ENCODE data around the gene PIGS. TPM values are rescaled to one million over a fixed set of nuclear protein-coding genes. Genes with fewer than 3 reads are reported as not detected.

Gene PIGS
- total RNA-seq, 1 donor = 26.9 TPM

- TF ChIP-seq, protein P1, sequence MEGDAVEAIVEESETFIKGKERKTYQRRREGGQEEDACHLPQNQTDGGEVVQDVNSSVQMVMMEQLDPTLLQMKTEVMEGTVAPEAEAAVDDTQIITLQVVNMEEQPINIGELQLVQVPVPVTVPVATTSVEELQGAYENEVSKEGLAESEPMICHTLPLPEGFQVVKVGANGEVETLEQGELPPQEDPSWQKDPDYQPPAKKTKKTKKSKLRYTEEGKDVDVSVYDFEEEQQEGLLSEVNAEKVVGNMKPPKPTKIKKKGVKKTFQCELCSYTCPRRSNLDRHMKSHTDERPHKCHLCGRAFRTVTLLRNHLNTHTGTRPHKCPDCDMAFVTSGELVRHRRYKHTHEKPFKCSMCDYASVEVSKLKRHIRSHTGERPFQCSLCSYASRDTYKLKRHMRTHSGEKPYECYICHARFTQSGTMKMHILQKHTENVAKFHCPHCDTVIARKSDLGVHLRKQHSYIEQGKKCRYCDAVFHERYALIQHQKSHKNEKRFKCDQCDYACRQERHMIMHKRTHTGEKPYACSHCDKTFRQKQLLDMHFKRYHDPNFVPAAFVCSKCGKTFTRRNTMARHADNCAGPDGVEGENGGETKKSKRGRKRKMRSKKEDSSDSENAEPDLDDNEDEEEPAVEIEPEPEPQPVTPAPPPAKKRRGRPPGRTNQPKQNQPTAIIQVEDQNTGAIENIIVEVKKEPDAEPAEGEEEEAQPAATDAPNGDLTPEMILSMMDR (IDR thresholded peaks at IDR 0.05; ENCODE audit: insufficient read depth, low read length) = peak; percentile 93
- DNase-seq (ENCODE audit: low read depth) = peak; percentile 60
- H3K4me3 ChIP-seq (ENCODE audit: low read depth, low read length) = no peak overlapping the region
Measured at GRCh38 chr17:28547623-28548416, 23.5 kb downstream of the PIGS start.

- no peak overlapping the region for H3K4me3 ChIP-seq (ENCODE audit: low read depth, low read length)
- DNase-seq (ENCODE audit: low read depth) = no peak
- TF ChIP-seq, protein P1 (IDR thresholded peaks at IDR 0.05; ENCODE audit: insufficient read depth, low read length) = no peak
Measured at GRCh38 chr17:28547096-28547622, 24.2 kb downstream of the PIGS start.

- H3K4me3 ChIP-seq (ENCODE audit: low read depth, low read length) = no peak overlapping the region
- TF ChIP-seq, protein P1 (IDR thresholded peaks at IDR 0.05; ENCODE audit: insufficient read depth, low read length) = no peak
- DNase-seq (ENCODE audit: low read depth) = no peak
Measured at GRCh38 chr17:28545787-28546415, 25.4 kb downstream of the PIGS start.

DNA sequence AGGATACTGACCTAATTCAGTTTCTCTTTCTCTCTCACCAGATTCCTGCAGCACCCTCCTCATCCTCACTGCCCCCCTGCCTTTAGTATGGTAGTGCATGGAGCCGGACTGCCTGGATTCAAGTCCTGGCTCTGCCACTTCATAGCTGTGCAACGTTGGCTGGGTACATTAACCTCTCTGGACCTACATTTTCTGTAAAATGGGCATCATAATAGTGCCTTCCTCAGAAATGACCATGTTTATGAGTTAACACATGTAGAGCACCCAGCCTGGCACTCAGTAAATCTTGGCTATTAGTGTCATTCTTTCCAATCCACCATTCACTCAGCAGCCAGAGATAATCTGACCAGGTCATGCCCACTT, 26.2 kb downstream of the PIGS start:
- no peak for DNase-seq (ENCODE audit: low read depth)
- no peak overlapping the region for H3K4me3 ChIP-seq (ENCODE audit: low read depth, low read length)
- TF ChIP-seq, protein P1 (IDR thresholded peaks at IDR 0.05; ENCODE audit: insufficient read depth, low read length) = no peak

- TF ChIP-seq, protein P1 (IDR thresholded peaks at IDR 0.05; ENCODE audit: insufficient read depth, low read length) = no peak
- no peak for DNase-seq (ENCODE audit: low read depth)
- H3K4me3 ChIP-seq (ENCODE audit: low read depth, low read length) = no peak overlapping the region
Measured at GRCh38 chr17:28544402-28545140, 26.8 kb downstream of the PIGS start.

DNA sequence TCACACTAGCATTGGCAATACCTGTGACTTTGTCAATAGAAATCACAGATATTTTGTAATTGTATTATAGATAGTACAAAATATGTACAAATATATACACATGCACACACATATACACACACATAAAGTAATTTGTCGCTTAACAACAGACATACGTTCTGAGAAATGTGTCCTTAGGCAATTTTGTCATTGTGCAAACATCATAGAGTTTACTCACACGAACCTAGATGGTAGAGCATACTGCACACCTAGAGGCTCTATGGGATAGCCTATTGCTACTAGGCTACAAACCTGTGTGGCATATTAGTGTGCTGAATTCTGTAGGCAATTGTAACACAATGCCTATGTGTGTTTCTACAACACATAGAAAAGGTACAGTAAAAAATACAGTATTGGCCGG, 29.9 kb downstream of the PIGS start:
- TF ChIP-seq, protein P1 (IDR thresholded peaks at IDR 0.05; ENCODE audit: insufficient read depth, low read length) = no peak
- H3K4me3 ChIP-seq (ENCODE audit: low read depth, low read length) = no peak overlapping the region
- no peak for DNase-seq (ENCODE audit: low read depth)

All from fibroblast of the aortic adventitia (primary cell).